T-helper 2 cell (primary cell): ENCODE data around the gene MOB3A.
"Not testable (repeated sequence)": the region's sequence is repeated elsewhere in the genome, so short reads cannot be mapped to it uniquely, and the experiment has no call there.

Experiments used
- DNase-seq, 5 experiments: peaks; one replicate each; pipeline versions ENCODE4 v3.0.0 to v3.0.0-alpha.2; 2012 to 2022

The MOB3A gene

GRCh38 chr19:2045501-2046045, 50.6 kb downstream of the MOB3A start:
- no peak for DNase-seq

DNA sequence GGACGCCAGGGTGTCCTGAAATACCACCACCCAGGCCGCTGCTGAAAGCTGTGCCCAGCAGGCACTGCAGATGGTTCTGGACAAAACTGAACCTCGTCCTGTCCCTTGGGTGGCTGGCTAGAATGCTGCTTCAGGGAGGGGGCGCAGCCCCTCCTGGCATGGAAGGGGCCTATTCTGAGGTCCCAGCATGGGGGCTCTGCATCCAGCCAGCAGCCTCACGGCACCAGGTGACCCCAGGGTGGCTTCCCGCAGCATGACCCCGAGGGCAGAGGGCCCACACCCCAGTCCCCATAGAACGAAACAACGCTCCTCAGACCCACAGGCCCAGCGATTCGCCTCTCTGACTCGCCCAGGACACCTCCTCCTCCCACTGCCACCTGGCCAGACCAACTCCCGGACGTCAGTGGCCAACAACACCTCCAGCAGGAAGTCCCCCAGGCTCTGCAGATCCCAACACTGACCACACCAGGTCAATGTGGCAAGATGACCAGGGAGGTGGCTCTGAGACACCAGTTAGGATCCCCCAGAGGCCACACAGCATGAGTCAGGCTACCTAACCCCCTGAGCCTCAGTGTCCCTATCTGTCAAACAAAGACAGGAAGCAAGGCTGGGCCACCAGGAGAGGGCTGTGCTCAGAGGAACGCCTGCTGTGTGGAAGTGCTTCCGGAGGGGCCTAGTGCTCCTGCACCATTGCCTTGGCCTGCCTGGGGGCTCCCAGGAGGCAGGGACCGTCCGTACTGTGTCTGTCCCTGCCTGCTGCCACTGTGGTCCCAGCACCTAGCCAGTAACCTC, 51.2 kb downstream of the MOB3A start:
- no peak for DNase-seq

DNA sequence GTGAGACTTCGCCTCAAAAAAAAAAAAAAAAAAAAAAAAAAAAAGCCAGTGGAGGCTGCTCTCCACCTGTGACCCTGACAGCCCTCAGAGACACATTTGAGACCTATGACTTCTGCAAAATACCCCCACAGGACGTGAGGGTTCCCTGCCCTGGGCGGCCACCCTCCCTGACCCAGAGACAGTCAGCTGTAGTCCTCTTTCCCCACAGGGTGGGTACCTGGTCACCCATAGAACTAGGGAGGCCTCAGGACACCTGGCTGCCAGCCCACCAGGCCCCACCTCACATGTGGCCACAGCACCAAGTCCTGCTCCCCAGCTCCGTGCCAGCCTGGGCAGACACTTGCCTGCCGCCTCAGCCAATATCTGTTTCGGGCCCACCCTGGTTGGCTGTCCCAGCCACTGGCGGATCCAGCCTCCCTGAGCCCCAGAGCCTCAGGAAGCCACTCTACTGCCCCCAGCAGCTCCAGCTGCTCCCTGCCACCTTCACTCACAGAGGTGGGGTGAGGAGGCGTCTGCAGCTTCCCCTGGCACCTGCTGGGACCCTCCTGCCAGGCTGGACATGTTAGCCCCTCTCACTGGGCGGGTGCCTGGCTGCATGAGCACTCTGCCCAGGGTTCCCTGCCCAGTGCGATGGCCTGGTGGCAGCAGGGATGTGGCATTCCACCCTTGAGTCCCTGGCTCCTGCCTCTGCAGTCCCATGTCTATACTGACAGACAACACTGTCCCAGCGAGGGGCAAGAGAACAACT, 52.0 kb downstream of the MOB3A start:
- no peak for DNase-seq

DNA sequence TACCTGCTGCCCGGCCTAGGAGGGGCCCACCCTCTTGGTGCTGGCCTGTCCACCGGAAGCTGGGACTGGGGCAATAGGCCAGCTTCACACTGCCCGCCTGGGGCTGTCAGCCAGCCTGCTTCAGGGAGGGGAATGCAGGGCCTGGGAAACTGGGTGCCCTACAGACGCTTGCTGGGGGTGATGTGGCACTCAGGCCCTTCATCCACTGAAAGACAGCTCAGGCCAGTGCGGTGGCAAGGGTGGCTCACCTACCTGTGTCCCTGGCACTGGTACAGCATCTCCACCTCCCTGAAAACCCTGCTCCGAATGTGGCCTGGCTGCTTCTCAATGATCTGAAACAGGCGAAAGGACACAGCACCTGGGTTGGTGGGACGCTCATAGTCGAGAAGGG, 52.9 kb downstream of the MOB3A start:
- no peak for DNase-seq

DNA sequence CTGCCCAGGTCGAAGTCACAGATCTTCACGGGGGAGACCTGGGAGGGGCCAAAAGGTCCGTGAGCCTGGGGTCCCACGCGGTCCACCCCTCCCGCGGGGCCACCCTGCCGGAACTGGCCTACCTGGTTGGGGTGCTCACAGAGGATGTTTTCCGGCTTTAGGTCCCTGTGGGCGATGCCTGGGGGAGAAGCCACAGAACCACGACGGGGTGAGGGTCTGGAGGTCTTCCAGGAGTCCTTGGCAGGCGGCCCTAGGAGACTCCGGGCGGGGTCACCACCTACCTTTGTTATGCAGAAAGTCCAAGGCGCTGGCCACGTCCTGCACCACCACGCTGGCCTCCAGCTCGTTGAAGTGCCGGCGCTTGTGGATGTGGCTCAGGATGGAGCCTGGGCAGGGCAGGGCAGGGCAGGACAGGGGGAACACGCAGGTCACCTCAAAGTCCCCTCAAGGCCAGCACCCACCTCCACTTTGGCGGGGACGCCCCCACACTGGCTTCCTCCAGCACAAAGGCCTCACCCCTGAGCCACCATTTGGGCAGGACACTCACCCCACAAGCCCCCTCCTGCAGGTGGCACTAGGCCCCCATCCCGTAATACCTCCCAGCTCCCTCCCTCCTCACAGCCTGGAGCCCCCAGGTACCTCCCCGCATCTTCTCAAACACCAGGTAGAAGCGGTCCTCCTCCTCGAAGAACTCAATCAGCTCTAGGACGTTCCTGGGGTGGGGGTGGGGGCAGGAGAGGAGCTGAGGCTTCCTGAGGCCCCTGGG, 53.5 kb downstream of the MOB3A start:
- no peak for DNase-seq

- peak; percentile 99 to 100 (median 100) for DNase-seq
Observed at GRCh38 chr19:2041683-2042484, 54.2 kb downstream of the MOB3A start.

- DNase-seq = no peak
Observed at GRCh38 chr19:2041433-2041682, 54.8 kb downstream of the MOB3A start.

- DNase-seq = no peak
Observed at GRCh38 chr19:2040647-2041432, 55.3 kb downstream of the MOB3A start.

GRCh38 chr19:2039959-2040646, 56.0 kb downstream of the MOB3A start:
- no peak for DNase-seq

GRCh38 chr19:2039089-2039958, 56.8 kb downstream of the MOB3A start:
- DNase-seq = no peak

DNA sequence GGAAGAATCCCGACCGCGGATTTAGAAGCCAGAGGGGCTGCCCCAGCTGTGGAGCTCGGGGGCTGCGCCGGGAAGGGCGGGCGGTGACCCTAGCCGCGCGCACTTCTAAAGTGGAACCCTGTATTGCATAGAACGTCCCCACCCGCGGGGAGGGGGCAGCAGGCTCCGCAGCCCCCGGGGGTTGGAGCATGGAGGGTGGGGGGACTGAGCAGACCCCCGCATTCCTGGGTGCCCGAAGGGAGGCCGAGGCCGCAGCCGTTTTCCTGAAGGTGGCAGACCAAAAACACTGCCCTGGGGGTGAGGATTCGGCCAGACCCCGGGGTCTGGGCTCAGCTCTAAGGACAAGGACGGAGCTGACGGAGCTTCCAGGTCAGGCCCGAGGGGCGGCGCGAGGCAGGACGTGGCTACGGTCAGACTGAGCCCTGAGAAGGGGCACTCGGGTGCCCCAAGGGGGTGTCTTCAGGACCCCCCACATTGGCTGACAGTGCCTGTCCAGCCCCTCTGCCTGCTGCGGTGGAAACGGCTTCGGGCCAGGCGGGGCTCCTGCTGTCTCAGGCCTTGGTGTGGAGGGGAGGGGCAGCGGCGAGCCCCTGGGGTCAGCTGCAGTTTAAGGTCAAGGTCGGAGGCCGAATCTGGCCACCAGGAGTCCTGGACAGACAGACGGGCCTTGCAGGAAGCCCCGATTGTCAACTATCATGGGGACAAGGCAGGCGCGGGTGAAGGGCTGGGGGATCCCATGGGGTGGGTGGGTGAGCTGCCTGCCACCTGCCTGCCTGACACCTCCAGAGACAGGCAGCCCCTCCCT, 57.6 kb downstream of the MOB3A start:
- DNase-seq = no peak

- no peak for DNase-seq
Observed at GRCh38 chr19:2037651-2038255, 58.4 kb downstream of the MOB3A start.

DNA sequence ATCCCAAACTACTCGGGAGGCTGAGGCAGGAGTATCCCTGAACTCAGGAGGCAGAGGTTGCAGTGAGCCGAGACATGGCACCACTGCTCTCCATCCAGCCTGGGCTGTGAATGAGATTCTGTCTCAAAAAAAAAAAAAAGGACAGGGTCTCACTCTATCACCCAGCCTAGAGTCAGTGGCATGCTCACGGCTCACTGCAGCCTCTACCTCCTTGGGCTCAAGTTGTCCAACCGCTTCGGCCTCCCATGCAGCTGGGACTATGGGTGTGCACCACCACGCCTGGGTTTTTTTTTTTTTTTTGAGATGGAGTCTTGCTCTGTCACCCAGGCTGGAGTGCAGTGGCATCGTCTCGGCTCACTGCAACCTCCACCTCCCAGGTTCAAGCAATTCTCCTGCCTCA, 59.7 kb downstream of the MOB3A start:
- DNase-seq = no peak

- DNase-seq = no peak
Observed at GRCh38 chr19:2035590-2035991, 60.5 kb downstream of the MOB3A start.

DNA sequence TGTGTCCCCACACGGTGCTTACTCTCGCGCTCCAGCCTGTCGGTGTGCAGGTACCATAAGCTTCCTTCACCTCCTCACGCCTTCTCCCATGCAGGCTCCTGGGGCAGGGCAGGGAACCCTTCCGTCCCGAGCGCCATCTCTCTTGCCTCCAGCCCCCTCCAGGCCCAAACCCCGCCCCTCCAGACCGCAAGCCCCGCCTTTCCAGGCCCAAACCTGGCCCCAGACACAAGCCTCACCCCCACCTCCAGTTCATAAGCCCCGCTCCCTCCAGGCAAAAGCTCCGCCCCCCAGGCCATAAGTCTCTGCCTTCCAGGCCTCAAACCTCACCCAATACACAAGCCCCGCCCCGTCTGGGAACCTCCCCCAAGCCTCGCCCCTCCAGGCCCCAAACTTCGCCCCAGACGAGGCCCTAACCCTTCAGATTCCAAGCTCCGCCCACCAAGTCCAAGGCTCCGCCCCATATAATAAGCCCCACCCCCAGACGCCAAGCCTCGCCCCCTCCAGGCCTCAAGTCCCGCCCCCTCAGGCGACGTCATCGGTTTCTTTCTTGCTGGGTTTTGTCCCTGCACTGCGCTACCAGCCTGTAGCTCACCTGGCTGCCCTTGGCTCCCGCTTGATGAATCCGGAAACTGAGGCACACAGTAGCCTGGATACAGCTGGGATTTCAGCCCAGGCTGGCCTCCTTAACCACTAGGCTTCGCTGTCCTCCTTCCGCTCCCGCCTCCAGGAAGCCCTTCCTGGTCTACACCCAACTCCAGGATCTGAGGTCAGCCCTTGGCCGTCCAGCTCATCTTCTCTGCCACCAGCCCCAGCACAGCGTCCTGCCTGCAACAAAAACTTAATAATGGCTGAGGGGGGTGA, 61.2 kb downstream of the MOB3A start:
- peak; percentile 49 to 65 (median 52) for DNase-seq

GRCh38 chr19:2034253-2034652, 61.9 kb downstream of the MOB3A start:
- not testable (repeated sequence) for DNase-seq

GRCh38 chr19:2033825-2034159, 62.3 kb downstream of the MOB3A start:
- DNase-seq = no peak
